Karpas-422 (cell line): ENCODE measurements around the gene SMIM41. TPM values are rescaled to one million over a fixed set of nuclear protein-coding genes. Genes with fewer than 3 reads are reported as not detected.

Source experiments
- DNase-seq: peaks from one replicate; pipeline ENCODE4 v3.0.0-alpha.2; 2015
- H2AFZ ChIP-seq: fragments of 200-600 bp; sonication (generic); 2 replicates; pipeline ENCODE4 v1.6.1; 2014; ENCODE audit warnings: antibody characterized with exemption, low read length, mixed read lengths
- H3K27ac ChIP-seq: fragments of 200-600 bp; sonication (generic); 2 replicates; pipeline ENCODE4 v1.5.1; 2014; ENCODE audit warnings: mild to moderate bottlenecking, low read length, moderate library complexity
- H3K27me3 ChIP-seq: fragments of 200-600 bp; sonication (generic); 2 replicates; pipeline ENCODE4 v1.6.1; 2014; ENCODE audit warnings: low read length, mixed read lengths
- H3K36me3 ChIP-seq: fragments of 200-600 bp; sonication (generic); 2 replicates; pipeline ENCODE4 v1.6.1; 2014; ENCODE audit warnings: low read length, mixed read lengths; ENCODE audit not compliant: insufficient read depth
- H3K4me1 ChIP-seq: fragments of 200-600 bp; sonication (generic); 2 replicates; pipeline ENCODE4 v1.6.1; 2014; ENCODE audit warnings: mild to moderate bottlenecking, low read length, mixed read lengths
- H3K4me2 ChIP-seq: fragments of 200-600 bp; sonication (generic); 2 replicates; pipeline ENCODE4 v1.6.1; 2014; ENCODE audit warnings: low read length, low read depth, mild to moderate bottlenecking; ENCODE audit not compliant: poor library complexity, severe bottlenecking
- H3K4me3 ChIP-seq: fragments of 200-600 bp; sonication (generic); 2 replicates; pipeline ENCODE4 v1.5.1; 2014; ENCODE audit warnings: mild to moderate bottlenecking, antibody characterized with exemption, low read length, mixed read lengths
- H3K79me2 ChIP-seq: fragments of 200-600 bp; sonication (generic); 2 replicates; pipeline ENCODE4 v1.6.1; 2014; ENCODE audit warnings: mild to moderate bottlenecking, low read length, mixed read lengths
- H3K9ac ChIP-seq: fragments of 200-600 bp; sonication (generic); 2 replicates; pipeline ENCODE4 v1.6.0; 2014; ENCODE audit warnings: low read length
- H3K9me2 ChIP-seq: fragments of 200-600 bp; sonication (generic), shearing (Covaris generic); replicated peaks from 2 replicates; pipeline ENCODE4 v1.6.0; 2014; ENCODE audit warnings: mild to moderate bottlenecking, low read length, moderate library complexity; ENCODE audit not compliant: insufficient read depth
- H3K9me3 ChIP-seq: fragments of 300-700, 200-600 bp; sonication (generic); 2 replicates; pipeline ENCODE4 v1.6.1; 2014; ENCODE audit warnings: low read length, mixed read lengths
- H4K20me1 ChIP-seq: fragments of 200-600 bp; sonication (generic); 2 replicates; pipeline ENCODE4 v1.6.1; 2014; ENCODE audit warnings: mild to moderate bottlenecking, antibody characterized with exemption, low read length, low read depth; ENCODE audit not compliant: insufficient read depth
- total RNA-seq: library from RNA; depleted of rRNA; stranded (reverse); fragments of >200 nt; shearing (Covaris generic); gene quantifications from 2 replicates; pipeline ENCODE4 v1.2.3, GENCODE V29; 2014; ENCODE audit warnings: low replicate concordance; rRNA removed

SMIM41 gene
- 0.75 TPM in 1 of 2 replicates, not detected in the other for total RNA-seq

- Histone ChIP-seq H3K4me1 (peaks cover 45% of the 10 kb centered on the region), H2AFZ (no peak within 1 kb of the TSS), H3K36me3 (peaks cover 11% of the 10 kb centered on the region; the same call in 1 of the 2 replicates), H3K4me3 (peak within 1 kb of the TSS; percentile 5; the same call in 1 of the 2 replicates), H3K79me2 (peaks cover 10% of the 10 kb centered on the region; the same call in 1 of the 2 replicates), H3K9me3 (no peaks in the 10 kb centered on the region), H3K9me2 (no peaks in the 10 kb centered on the region), H4K20me1 (peaks cover 10% of the 10 kb centered on the region; the same call in 1 of the 2 replicates), H3K9ac (peak within 1 kb of the TSS; percentile 56), H3K27ac (peak within 1 kb of the TSS; percentile 88), H3K4me2 (peak within 1 kb of the TSS; percentile 56), H3K27me3 (no peaks in the 10 kb centered on the region)
- DNase-seq = no peak
Measured at GRCh38 chr12:52079576-52080402, at the start of gene SMIM41. Gene SMIM41, plus strand, starts transcription at chr12:52079704. Its CDS starts 76 bp downstream, at chr12:52079780.

- H2AFZ ChIP-seq = peak overlapping the region; percentile 95
- no peaks in the 10 kb centered on the region for H3K36me3 ChIP-seq
- H3K9me2 ChIP-seq = no peaks in the 10 kb centered on the region
- H3K9me3 ChIP-seq = no peaks in the 10 kb centered on the region
- no peaks in the 10 kb centered on the region for H3K79me2 ChIP-seq
- H3K27me3 ChIP-seq = no peaks in the 10 kb centered on the region
- no peaks in the 10 kb centered on the region for H4K20me1 ChIP-seq
- H3K9ac ChIP-seq = peak overlapping the region; percentile 57
- H3K4me2 ChIP-seq = peak overlapping the region; percentile 91
- no peak for DNase-seq
- peak overlapping the region; percentile 68; the same call in 1 of the 2 replicates for H3K4me3 ChIP-seq
- no peak overlapping the region for H3K27ac ChIP-seq
- H3K4me1 ChIP-seq = peaks cover 45% of the 10 kb centered on the region
Measured at GRCh38 chr12:52032446-52032803, 47.1 kb upstream of the SMIM41 start.

GRCh38 chr12:52032804-52033445, 46.6 kb upstream of the SMIM41 start:
- no peaks in the 10 kb centered on the region for H3K9me2 ChIP-seq
- H4K20me1 ChIP-seq = no peaks in the 10 kb centered on the region
- H3K36me3 ChIP-seq = no peaks in the 10 kb centered on the region
- no peaks in the 10 kb centered on the region for H3K27me3 ChIP-seq
- H3K79me2 ChIP-seq = no peaks in the 10 kb centered on the region
- H2AFZ ChIP-seq = peak overlapping the region; percentile 95
- no peaks in the 10 kb centered on the region for H3K9me3 ChIP-seq
- peak overlapping the region; percentile 91 for H3K4me2 ChIP-seq
- H3K4me3 ChIP-seq = peak overlapping the region; percentile 68
- H3K27ac ChIP-seq = peak overlapping the region; percentile 36; the same call in 1 of the 2 replicates
- H3K4me1 ChIP-seq = peaks cover 44% of the 10 kb centered on the region
- DNase-seq = peak; percentile 97
- peak overlapping the region; percentile 77 for H3K9ac ChIP-seq

GRCh38 chr12:52033446-52034140, 45.9 kb upstream of the SMIM41 start:
- no peaks in the 10 kb centered on the region for H3K9me2 ChIP-seq
- peak overlapping the region; percentile 77 for H3K9ac ChIP-seq
- peak overlapping the region; percentile 36; the same call in 1 of the 2 replicates for H3K27ac ChIP-seq
- no peaks in the 10 kb centered on the region for H3K36me3 ChIP-seq
- peaks cover 44% of the 10 kb centered on the region for H3K4me1 ChIP-seq
- no peaks in the 10 kb centered on the region for H3K27me3 ChIP-seq
- no peaks in the 10 kb centered on the region for H3K9me3 ChIP-seq
- DNase-seq = peak; percentile 55
- peak overlapping the region; percentile 91 for H3K4me2 ChIP-seq
- no peaks in the 10 kb centered on the region for H3K79me2 ChIP-seq
- H2AFZ ChIP-seq = peak overlapping the region; percentile 85
- peak overlapping the region; percentile 68 for H3K4me3 ChIP-seq
- H4K20me1 ChIP-seq = no peaks in the 10 kb centered on the region

GRCh38 chr12:52035190-52035589, 44.3 kb upstream of the SMIM41 start:
- no peak overlapping the region for H2AFZ ChIP-seq
- no peak overlapping the region for H3K27ac ChIP-seq
- no peak for DNase-seq
- no peak overlapping the region for H3K9ac ChIP-seq
- no peaks in the 10 kb centered on the region for H3K9me3 ChIP-seq
- H3K9me2 ChIP-seq = no peaks in the 10 kb centered on the region
- no peaks in the 10 kb centered on the region for H3K27me3 ChIP-seq
- no peak overlapping the region for H3K4me2 ChIP-seq
- no peaks in the 10 kb centered on the region for H3K79me2 ChIP-seq
- H3K4me1 ChIP-seq = peaks cover 32% of the 10 kb centered on the region
- H4K20me1 ChIP-seq = no peaks in the 10 kb centered on the region
- H3K4me3 ChIP-seq = no peak overlapping the region
- H3K36me3 ChIP-seq = no peaks in the 10 kb centered on the region

GRCh38 chr12:52035926-52036325, 43.6 kb upstream of the SMIM41 start:
- H2AFZ ChIP-seq = no peak overlapping the region
- no peak overlapping the region for H3K4me2 ChIP-seq
- H3K4me1 ChIP-seq = peaks cover 31% of the 10 kb centered on the region
- 0 out of 2 replicates have a peak, but pooled peaks cover 4% of the 10 kb centered on the region for H4K20me1 ChIP-seq
- no peaks in the 10 kb centered on the region for H3K79me2 ChIP-seq
- H3K9me3 ChIP-seq = no peaks in the 10 kb centered on the region
- no peak overlapping the region for H3K9ac ChIP-seq
- H3K9me2 ChIP-seq = no peaks in the 10 kb centered on the region
- no peak overlapping the region for H3K4me3 ChIP-seq
- no peak for DNase-seq
- H3K27ac ChIP-seq = no peak overlapping the region
- H3K36me3 ChIP-seq = no peaks in the 10 kb centered on the region
- no peaks in the 10 kb centered on the region for H3K27me3 ChIP-seq

GRCh38 chr12:52036587-52037171, 42.8 kb upstream of the SMIM41 start:
- Histone ChIP-seq H3K9me3 (no peaks in the 10 kb centered on the region), H4K20me1 (0 out of 2 replicates have a peak, but pooled peaks cover 4% of the 10 kb centered on the region), H2AFZ (peak overlapping the region; percentile 72; the same call in 1 of the 2 replicates), H3K36me3 (no peaks in the 10 kb centered on the region), H3K4me2 (peak overlapping the region; percentile 75), H3K9me2 (no peaks in the 10 kb centered on the region), H3K9ac (peak overlapping the region; percentile 54), H3K79me2 (no peaks in the 10 kb centered on the region), H3K4me1 (peaks cover 34% of the 10 kb centered on the region), H3K4me3 (peak overlapping the region; percentile 54; the same call in 1 of the 2 replicates), H3K27ac (no peak overlapping the region), H3K27me3 (no peaks in the 10 kb centered on the region)
- DNase-seq = peak; percentile 78
